CD8-positive, alpha-beta memory T cell (primary cell): Measurements from ENCODE around the gene LRTM2. TPM values are rescaled to one million over a fixed set of nuclear protein-coding genes. Genes with fewer than 3 reads are reported as not detected.
A peak's percentile ranks its signal among the peaks of the same experiment; 100 is the strongest.

ENCODE experiments used
- CTCF ChIA-PET: fragments of 350-600 bp; sonication (Branson Sonifier 250); formaldehyde crosslinking; loops from one replicate; lab custom pipeline; 2021; ENCODE audit warnings: antibody characterized with exemption; lab: Charles Lee
- POLR2A ChIA-PET: fragments of 350-600 bp; sonication (Branson Sonifier 250); formaldehyde crosslinking; loops from one replicate; lab custom pipeline; 2021; ENCODE audit warnings: antibody characterized with exemption; lab: Charles Lee
- DNase-seq, 5 donors: peaks; one replicate each; pipeline versions ENCODE4 v3.0.0 to v3.0.0-alpha.2; 2020 to 2022; ENCODE audit warnings: mixed read lengths in 1 of 5
- H3K27ac ChIP-seq: one replicate; pipeline ENCODE4 v1.7.0; 2013; ENCODE audit warnings: low read depth, mild to moderate bottlenecking, low read length, moderate library complexity
- H3K27me3 ChIP-seq: 2 replicates; pipeline ENCODE4 v1.7.0; 2013; ENCODE audit warnings: low read length, mild to moderate bottlenecking; ENCODE audit not compliant: insufficient read depth, poor library complexity, severe bottlenecking
- H3K36me3 ChIP-seq: 2 replicates; pipeline ENCODE4 v1.7.0; 2013; ENCODE audit warnings: mild to moderate bottlenecking, low read length, moderate library complexity; ENCODE audit not compliant: insufficient read depth
- H3K4me1 ChIP-seq: 2 replicates; pipeline ENCODE4 v1.7.0; 2013; ENCODE audit warnings: mild to moderate bottlenecking, low read length, moderate library complexity; ENCODE audit not compliant: insufficient read depth
- H3K4me3 ChIP-seq: 2 replicates; pipeline ENCODE4 v1.7.0; 2013; ENCODE audit warnings: mild to moderate bottlenecking, low read length
- H3K9me3 ChIP-seq: 2 replicates; pipeline ENCODE4 v1.7.0; 2013; ENCODE audit warnings: mild to moderate bottlenecking, low read length
- H3K27ac Mint-ChIP-seq, 8 donors: one replicate each; pipeline ENCODE4 v1.8.0; 2020 to 2021; ENCODE audit warnings: mixed read lengths in 8 of 8, mild to moderate bottlenecking in 6 of 8, inconsistent platforms in 3 of 8, moderate library complexity in 3 of 8
- H3K27me3 Mint-ChIP-seq, 2 donors: one replicate each; pipeline ENCODE4 v1.8.0; 2020 to 2021; ENCODE audit warnings: mixed read lengths in 2 of 2, mild to moderate bottlenecking in 1 of 2, moderate library complexity in 1 of 2
- H3K36me3 Mint-ChIP-seq, 3 donors: one replicate each; pipeline ENCODE4 v1.8.0; 2020 to 2021; ENCODE audit warnings: mixed read lengths in 3 of 3, inconsistent platforms in 1 of 3, mild to moderate bottlenecking in 1 of 3
- H3K4me1 Mint-ChIP-seq, 3 donors: one replicate each; pipeline ENCODE4 v1.8.0; 2020 to 2021; ENCODE audit warnings: mixed read lengths in 3 of 3, inconsistent platforms in 1 of 3, mild to moderate bottlenecking in 1 of 3
- H3K4me3 Mint-ChIP-seq, 7 donors: one replicate each; pipeline ENCODE4 v1.8.0; 2020 to 2021; ENCODE audit warnings: mixed read lengths in 7 of 7, mild to moderate bottlenecking in 6 of 7, moderate library complexity in 4 of 7, inconsistent platforms in 2 of 7
- H3K9me3 Mint-ChIP-seq, 5 donors: one replicate each; pipeline ENCODE4 v1.8.0; 2020 to 2022; ENCODE audit warnings: mixed read lengths in 5 of 5, mild to moderate bottlenecking in 3 of 5, moderate library complexity in 2 of 5, inconsistent platforms in 1 of 5
- polyA plus RNA-seq: library from polyadenylated mRNA; unstranded; fragments of 300-500 nt; fragmentation: Illumina TruSeq; gene quantifications from one replicate; pipeline ENCODE4 v1.2.3, GENCODE V29; 2021
- total RNA-seq, 2 experiments: library from RNA; stranded (reverse); gene quantifications; one replicate each; pipeline ENCODE4 v1.2.3, GENCODE V29; 2021

Gene LRTM2
- total and polyA plus RNA-seq, 3 experiments from 2014 or later: 0.24 TPM; not detected in 2

GRCh38 chr12:1881301-1881700, 60.9 kb downstream of the LRTM2 start:
- no peaks in the 10 kb centered on the region for H3K4me1 ChIP-seq
- no peak overlapping the region for H3K27ac Mint-ChIP-seq
- no peak overlapping the region for H3K27ac ChIP-seq
- H3K9me3 ChIP-seq: no peaks in the 10 kb centered on the region
- H3K4me3 Mint-ChIP-seq: no peak overlapping the region
- ChIA-PET POLR2A (no interaction called here), CTCF (no interaction called here)
- H3K27me3 ChIP-seq: no peaks in the 10 kb centered on the region
- DNase-seq: no peak
- no peaks in the 10 kb centered on the region for H3K9me3 Mint-ChIP-seq
- H3K27me3 Mint-ChIP-seq: peaks cover 11 to 47% of the 10 kb centered on the region in 2 donors
- no peaks in the 10 kb centered on the region for H3K4me1 Mint-ChIP-seq
- no peak overlapping the region for H3K4me3 ChIP-seq
- H3K36me3 Mint-ChIP-seq: no peaks in the 10 kb centered on the region
- H3K36me3 ChIP-seq: no peaks in the 10 kb centered on the region

- H3K27me3 ChIP-seq: no peaks in the 10 kb centered on the region
- Mint-ChIP-seq H3K4me3 (no peak overlapping the region), H3K4me1 (no peaks in the 10 kb centered on the region), H3K27ac (peak overlapping the region in 1 of 8 donors; percentile 83), H3K9me3 (no peaks in the 10 kb centered on the region), H3K36me3 (no peaks in the 10 kb centered on the region), H3K27me3 (peaks cover 10 to 47% of the 10 kb centered on the region in 2 donors)
- H3K27ac ChIP-seq: no peak overlapping the region
- ChIA-PET CTCF (no interaction called here), POLR2A (no interaction called here)
- H3K4me3 ChIP-seq: no peak overlapping the region
- H3K9me3 ChIP-seq: no peaks in the 10 kb centered on the region
- H3K36me3 ChIP-seq: no peaks in the 10 kb centered on the region
- no peaks in the 10 kb centered on the region for H3K4me1 ChIP-seq
- DNase-seq: no peak
Observed at GRCh38 chr12:1881936-1882335, 61.6 kb downstream of the LRTM2 start.

- no peaks in the 10 kb centered on the region for H3K27me3 ChIP-seq
- Mint-ChIP-seq H3K27me3 (peaks cover 9 to 48% of the 10 kb centered on the region in 2 donors), H3K4me1 (no peaks in the 10 kb centered on the region), H3K36me3 (no peaks in the 10 kb centered on the region), H3K4me3 (no peak overlapping the region), H3K9me3 (no peaks in the 10 kb centered on the region), H3K27ac (peak overlapping the region in 1 of 8 donors; percentile 83)
- CTCF ChIA-PET: no interaction called here
- no peak overlapping the region for H3K4me3 ChIP-seq
- H3K4me1 ChIP-seq: no peaks in the 10 kb centered on the region
- POLR2A ChIA-PET: no interaction called here
- no peaks in the 10 kb centered on the region for H3K36me3 ChIP-seq
- no peak for DNase-seq
- no peaks in the 10 kb centered on the region for H3K9me3 ChIP-seq
- H3K27ac ChIP-seq: no peak overlapping the region
Observed at GRCh38 chr12:1882405-1882804, 62.0 kb downstream of the LRTM2 start.

- H3K4me1 Mint-ChIP-seq: no peaks in the 10 kb centered on the region
- H3K27ac ChIP-seq: no peak overlapping the region
- no peaks in the 10 kb centered on the region for H3K9me3 ChIP-seq
- no peak for DNase-seq
- no peaks in the 10 kb centered on the region for H3K4me1 ChIP-seq
- H3K27me3 Mint-ChIP-seq: peaks cover 10 to 50% of the 10 kb centered on the region in 2 donors
- H3K36me3 Mint-ChIP-seq: peaks cover 0 to 4% (median 0%) of the 10 kb centered on the region in 3 donors
- no peak overlapping the region for H3K4me3 ChIP-seq
- no peak overlapping the region for H3K27ac Mint-ChIP-seq
- H3K4me3 Mint-ChIP-seq: no peak overlapping the region
- H3K36me3 ChIP-seq: no peaks in the 10 kb centered on the region
- H3K9me3 Mint-ChIP-seq: no peaks in the 10 kb centered on the region
- no peaks in the 10 kb centered on the region for H3K27me3 ChIP-seq
- ChIA-PET CTCF (no interaction called here), POLR2A (no interaction called here)
Observed at GRCh38 chr12:1882850-1883470, 62.6 kb downstream of the LRTM2 start.

- Histone ChIP-seq H3K27me3 (no peaks in the 10 kb centered on the region), H3K36me3 (no peaks in the 10 kb centered on the region), H3K4me3 (no peak overlapping the region), H3K9me3 (no peaks in the 10 kb centered on the region), H3K4me1 (no peaks in the 10 kb centered on the region), H3K27ac (no peak overlapping the region)
- DNase-seq: no peak
- Mint-ChIP-seq H3K27me3 (peaks cover 10 to 54% of the 10 kb centered on the region in 2 donors), H3K9me3 (peaks cover 0 to 2% (median 0%) of the 10 kb centered on the region in 5 donors), H3K4me1 (no peaks in the 10 kb centered on the region), H3K4me3 (no peak overlapping the region), H3K27ac (no peak overlapping the region), H3K36me3 (peaks cover 0 to 5% (median 0%) of the 10 kb centered on the region in 3 donors)
- CTCF ChIA-PET: no interaction called here
- POLR2A ChIA-PET: no interaction called here
Observed at GRCh38 chr12:1883513-1883912, 63.1 kb downstream of the LRTM2 start.

- ChIA-PET POLR2A (no interaction called here), CTCF (no interaction called here)
- Mint-ChIP-seq H3K4me1 (no peaks in the 10 kb centered on the region), H3K4me3 (no peak overlapping the region), H3K27me3 (peaks cover 10 to 63% of the 10 kb centered on the region in 2 donors), H3K27ac (no peak overlapping the region), H3K9me3 (peaks cover 0 to 4% (median 0%) of the 10 kb centered on the region in 5 donors), H3K36me3 (peaks cover 0 to 5% (median 0%) of the 10 kb centered on the region in 3 donors)
- no peak for DNase-seq
- H3K9me3 ChIP-seq: no peaks in the 10 kb centered on the region
- H3K27me3 ChIP-seq: no peaks in the 10 kb centered on the region
- H3K4me1 ChIP-seq: no peaks in the 10 kb centered on the region
- no peak overlapping the region for H3K27ac ChIP-seq
- H3K4me3 ChIP-seq: no peak overlapping the region
- H3K36me3 ChIP-seq: no peaks in the 10 kb centered on the region
Observed at GRCh38 chr12:1884651-1885050, 64.3 kb downstream of the LRTM2 start.

- Histone ChIP-seq H3K36me3 (no peaks in the 10 kb centered on the region), H3K9me3 (no peaks in the 10 kb centered on the region), H3K27ac (no peak overlapping the region), H3K4me3 (no peak overlapping the region), H3K27me3 (no peaks in the 10 kb centered on the region), H3K4me1 (no peaks in the 10 kb centered on the region)
- peaks cover 0 to 5% (median 0%) of the 10 kb centered on the region in 5 donors for H3K9me3 Mint-ChIP-seq
- no peak overlapping the region for H3K27ac Mint-ChIP-seq
- POLR2A ChIA-PET: no interaction called here
- DNase-seq: no peak
- H3K36me3 Mint-ChIP-seq: peaks cover 0 to 5% (median 0%) of the 10 kb centered on the region in 3 donors
- H3K4me3 Mint-ChIP-seq: no peak overlapping the region
- CTCF ChIA-PET: no interaction called here
- H3K4me1 Mint-ChIP-seq: no peaks in the 10 kb centered on the region
- peaks cover 10 to 63% of the 10 kb centered on the region in 2 donors for H3K27me3 Mint-ChIP-seq
Observed at GRCh38 chr12:1885082-1885596, 64.8 kb downstream of the LRTM2 start.

- CTCF ChIA-PET: no interaction called here
- no peaks in the 10 kb centered on the region for H3K27me3 ChIP-seq
- H3K4me3 ChIP-seq: no peak overlapping the region
- H3K9me3 Mint-ChIP-seq: peaks cover 0 to 5% (median 0%) of the 10 kb centered on the region in 5 donors
- H3K4me1 ChIP-seq: no peaks in the 10 kb centered on the region
- no peak overlapping the region for H3K27ac Mint-ChIP-seq
- peaks cover 0 to 6% (median 0%) of the 10 kb centered on the region in 3 donors for H3K36me3 Mint-ChIP-seq
- H3K9me3 ChIP-seq: no peaks in the 10 kb centered on the region
- no peak overlapping the region for H3K27ac ChIP-seq
- DNase-seq: no peak
- no peaks in the 10 kb centered on the region for H3K36me3 ChIP-seq
- POLR2A ChIA-PET: no interaction called here
- H3K27me3 Mint-ChIP-seq: peaks cover 12 to 63% of the 10 kb centered on the region in 2 donors
- no peak overlapping the region for H3K4me3 Mint-ChIP-seq
- H3K4me1 Mint-ChIP-seq: no peaks in the 10 kb centered on the region
Observed at GRCh38 chr12:1885599-1886245, 65.4 kb downstream of the LRTM2 start.
